Central memory CD8-positive, alpha-beta T cell (primary cell): Measurements from ENCODE around the gene ATXN1.

ENCODE experiments used
- ATAC-seq: fragments of 150-1000 bp; cut with Tn5 transposase; replicated peaks from 2 replicates; pipeline ENCODE4 v1.10.0; 2022; ENCODE audit warnings: mild to moderate bottlenecking, moderate FRiP score, moderate number of reproducible peaks; ENCODE audit not compliant: poor library complexity, severe bottlenecking; ENCODE audit errors: extremely low read depth
- DNase-seq, 2 donors: peaks; one replicate each; pipeline ENCODE4 v3.0.0; 2021; ENCODE audit warnings: low spot score in 2 of 2
- H3K27ac Mint-ChIP-seq: one replicate; pipeline ENCODE4 v1.8.0; 2022; ENCODE audit warnings: low read depth, mild to moderate bottlenecking, moderate library complexity, mixed read lengths
- H3K27me3 Mint-ChIP-seq: one replicate; pipeline ENCODE4 v1.8.0; 2022; ENCODE audit warnings: mixed read lengths
- H3K36me3 Mint-ChIP-seq: one replicate; pipeline ENCODE4 v1.8.0; 2022; ENCODE audit warnings: mild to moderate bottlenecking, moderate library complexity, mixed read lengths; ENCODE audit not compliant: insufficient read depth
- H3K4me1 Mint-ChIP-seq: one replicate; pipeline ENCODE4 v1.8.0; 2022; ENCODE audit warnings: mixed read lengths
- H3K4me3 Mint-ChIP-seq: one replicate; pipeline ENCODE4 v1.8.0; 2022; ENCODE audit warnings: mild to moderate bottlenecking, moderate library complexity, mixed read lengths
- H3K9me3 Mint-ChIP-seq: one replicate; pipeline ENCODE4 v1.8.0; 2022; ENCODE audit warnings: mixed read lengths

ATXN1 gene

DNA sequence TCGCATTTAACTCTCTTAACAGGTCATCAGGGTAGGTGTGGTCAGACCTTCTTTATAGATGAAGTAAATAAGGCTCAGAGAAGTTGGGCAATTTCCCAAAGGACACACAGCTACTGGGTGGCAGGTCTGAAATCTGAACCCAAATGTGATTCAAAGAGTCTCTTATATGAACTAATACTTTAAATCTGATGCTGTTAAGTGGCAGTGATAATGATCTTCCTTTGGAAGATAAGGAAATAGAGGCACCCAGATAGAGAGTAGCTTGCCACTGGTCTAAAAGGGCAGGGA is 285.8 kb downstream of the ATXN1 start:
- no peaks in the 10 kb centered on the region for H3K27me3 Mint-ChIP-seq
- H3K9me3 Mint-ChIP-seq: no peaks in the 10 kb centered on the region
- peaks cover 57% of the 10 kb centered on the region for H3K4me1 Mint-ChIP-seq
- H3K27ac Mint-ChIP-seq: no peak overlapping the region
- H3K4me3 Mint-ChIP-seq: no peak overlapping the region
- H3K36me3 Mint-ChIP-seq: peaks cover 31% of the 10 kb centered on the region
- ATAC-seq: no peak
- no peak for DNase-seq

DNA sequence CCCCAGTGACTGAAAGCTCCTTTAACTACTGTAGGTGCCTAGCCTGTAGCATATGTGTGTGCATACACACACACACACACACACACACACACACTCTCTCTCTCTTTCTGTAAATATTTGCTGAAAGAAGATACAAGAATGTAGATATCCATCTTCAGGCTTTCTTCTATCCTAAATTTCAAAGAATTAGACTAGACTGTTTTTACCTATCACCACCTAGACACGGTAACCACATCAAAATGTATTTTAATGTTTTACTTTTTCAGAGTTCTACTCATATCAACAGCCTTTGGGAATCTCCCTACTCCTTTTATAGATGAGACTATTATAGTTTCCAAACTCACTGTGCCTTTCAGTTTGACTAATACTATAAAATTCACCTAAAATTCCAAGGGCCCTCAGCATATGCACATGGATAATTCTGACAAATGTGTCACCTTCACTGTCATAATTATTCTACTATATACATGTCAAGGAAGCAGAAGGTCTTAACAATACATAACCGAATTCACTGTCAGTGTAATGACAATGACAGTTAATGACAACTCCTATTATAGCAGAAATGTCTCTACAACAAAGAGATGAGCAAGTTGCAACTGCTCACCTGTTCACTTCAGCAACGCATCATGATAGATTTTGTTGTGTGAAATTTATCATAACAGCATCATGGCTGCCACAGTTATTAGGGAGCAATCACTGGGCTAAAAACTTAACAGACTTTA is 286.3 kb downstream of the ATXN1 start:
- peaks cover 53% of the 10 kb centered on the region for H3K4me1 Mint-ChIP-seq
- H3K36me3 Mint-ChIP-seq: peaks cover 26% of the 10 kb centered on the region
- peak; percentile 33 for ATAC-seq
- no peaks in the 10 kb centered on the region for H3K9me3 Mint-ChIP-seq
- H3K4me3 Mint-ChIP-seq: no peak overlapping the region
- H3K27me3 Mint-ChIP-seq: no peaks in the 10 kb centered on the region
- H3K27ac Mint-ChIP-seq: peak overlapping the region; percentile 74
- DNase-seq: no peak

DNA sequence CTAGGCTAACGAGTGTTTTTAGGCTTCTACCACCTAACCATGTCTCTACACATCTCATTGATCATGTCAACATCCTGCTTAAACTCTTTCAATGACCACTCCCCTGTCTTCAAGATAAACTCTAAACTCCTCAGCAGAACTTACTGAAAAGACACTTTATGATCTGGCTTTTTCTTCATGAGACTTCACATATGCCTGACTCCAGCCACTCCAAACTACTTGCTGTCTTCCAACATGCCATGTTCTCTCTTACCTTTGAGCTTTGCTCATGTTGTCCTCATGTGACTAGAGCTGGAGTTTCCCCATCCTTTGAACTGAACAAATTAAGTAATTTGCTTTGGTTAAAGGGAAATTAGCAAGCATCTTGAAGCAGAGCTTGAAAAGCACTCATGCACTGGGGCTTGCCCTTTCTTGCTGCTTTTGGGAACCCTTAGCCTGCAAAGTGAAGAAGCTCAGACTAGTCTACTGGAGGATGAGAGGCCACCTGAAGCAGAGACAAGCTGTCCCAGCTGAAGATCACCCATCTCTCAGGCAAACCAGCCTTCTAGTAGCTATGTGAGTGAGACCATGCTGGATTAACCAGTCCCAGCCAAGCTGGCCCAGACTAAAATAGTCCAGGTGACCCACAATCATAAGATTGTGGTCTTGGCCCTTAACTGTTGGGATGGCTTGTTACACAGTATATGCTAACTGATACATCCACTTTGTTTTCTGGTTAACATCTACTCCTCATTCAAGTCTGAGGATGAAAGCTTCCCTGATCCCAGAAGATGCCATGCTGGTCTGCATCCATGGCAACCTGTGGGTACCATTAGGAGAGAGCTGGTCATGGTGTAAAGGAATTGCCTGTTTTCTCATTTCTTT is 287.1 kb downstream of the ATXN1 start:
- peak overlapping the region; percentile 12 for H3K4me3 Mint-ChIP-seq
- H3K27ac Mint-ChIP-seq: peak overlapping the region; percentile 74
- no peak for DNase-seq
- no peaks in the 10 kb centered on the region for H3K9me3 Mint-ChIP-seq
- peaks cover 57% of the 10 kb centered on the region for H3K4me1 Mint-ChIP-seq
- H3K27me3 Mint-ChIP-seq: no peaks in the 10 kb centered on the region
- ATAC-seq: peak; percentile 35
- H3K36me3 Mint-ChIP-seq: peaks cover 23% of the 10 kb centered on the region

DNA sequence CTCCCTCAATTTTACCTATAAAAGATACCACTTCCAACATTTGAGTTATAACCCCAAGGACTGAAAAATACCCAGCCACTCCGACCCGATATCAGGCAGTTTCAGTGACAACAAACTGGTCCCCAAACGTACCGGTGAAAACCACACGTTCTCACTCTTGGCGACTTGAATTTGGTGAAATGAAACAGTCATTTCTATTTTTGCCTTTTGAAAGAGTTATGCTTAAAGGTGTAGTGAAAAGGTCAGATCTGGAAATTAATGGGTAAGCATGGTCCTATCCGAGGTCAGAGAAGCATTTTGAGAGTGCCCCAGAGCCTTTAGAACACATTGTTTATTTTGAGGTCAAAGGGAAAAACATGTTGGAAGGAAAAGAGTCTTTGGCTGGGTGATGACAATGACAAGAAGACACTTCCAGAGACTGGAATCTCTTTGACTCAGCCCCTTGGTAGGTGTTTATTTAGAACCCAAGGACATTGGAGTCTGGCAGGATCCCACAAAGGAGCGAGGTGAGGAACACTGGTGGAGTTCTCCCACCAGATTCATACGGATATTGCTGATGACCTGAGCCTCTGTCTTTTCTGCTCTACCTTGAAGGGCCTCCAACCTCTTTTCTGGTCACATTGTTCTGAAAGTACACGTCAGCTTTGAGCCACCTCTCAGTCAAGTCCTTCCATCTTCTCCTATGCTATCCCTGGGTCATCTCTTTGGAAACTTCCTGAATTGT is 287.9 kb downstream of the ATXN1 start:
- H3K9me3 Mint-ChIP-seq: no peaks in the 10 kb centered on the region
- peak overlapping the region; percentile 74 for H3K27ac Mint-ChIP-seq
- H3K27me3 Mint-ChIP-seq: no peaks in the 10 kb centered on the region
- peaks cover 23% of the 10 kb centered on the region for H3K36me3 Mint-ChIP-seq
- H3K4me3 Mint-ChIP-seq: peak overlapping the region; percentile 12
- ATAC-seq (peak; percentile 38), DNase-seq (no peak)
- peaks cover 61% of the 10 kb centered on the region for H3K4me1 Mint-ChIP-seq

DNA sequence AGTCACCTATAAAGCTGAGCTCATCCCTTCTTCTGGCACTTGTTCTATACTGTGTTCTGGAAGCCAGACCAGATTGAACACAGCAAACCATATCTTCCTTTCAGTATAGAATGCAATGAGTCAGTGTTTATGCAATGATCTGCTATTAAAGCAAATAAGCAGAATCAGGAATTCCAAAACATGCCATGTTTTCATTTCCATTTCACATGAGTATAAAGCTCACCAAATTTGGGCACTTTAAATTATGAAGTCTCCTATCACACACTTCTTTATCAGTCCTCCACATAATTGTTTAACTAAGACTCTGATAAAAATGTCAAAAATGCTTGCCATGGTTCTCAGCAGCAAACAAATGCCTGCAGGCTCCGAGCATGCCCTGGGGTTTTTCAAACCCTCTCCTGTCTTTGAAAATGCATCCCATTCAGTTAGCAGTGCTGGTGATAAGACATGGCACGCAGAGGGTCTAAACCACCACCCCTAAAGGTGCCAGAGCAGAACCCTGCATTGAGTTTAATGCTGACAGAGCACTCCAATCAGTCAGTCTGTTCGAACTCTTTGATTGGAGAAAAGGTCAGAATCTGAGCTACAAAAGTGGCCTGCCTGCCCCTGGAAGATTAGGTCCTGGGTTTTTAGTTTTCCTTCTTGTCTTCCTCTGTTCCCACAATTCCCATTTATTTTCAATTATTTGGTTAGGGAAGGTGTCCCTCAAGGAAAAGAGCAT is 288.8 kb downstream of the ATXN1 start:
- Mint-ChIP-seq H3K36me3 (peaks cover 23% of the 10 kb centered on the region), H3K9me3 (no peaks in the 10 kb centered on the region), H3K27ac (peak overlapping the region; percentile 74), H3K4me1 (peaks cover 61% of the 10 kb centered on the region), H3K4me3 (peak overlapping the region; percentile 12), H3K27me3 (no peaks in the 10 kb centered on the region)
- no peak for ATAC-seq
- no peak for DNase-seq

DNA sequence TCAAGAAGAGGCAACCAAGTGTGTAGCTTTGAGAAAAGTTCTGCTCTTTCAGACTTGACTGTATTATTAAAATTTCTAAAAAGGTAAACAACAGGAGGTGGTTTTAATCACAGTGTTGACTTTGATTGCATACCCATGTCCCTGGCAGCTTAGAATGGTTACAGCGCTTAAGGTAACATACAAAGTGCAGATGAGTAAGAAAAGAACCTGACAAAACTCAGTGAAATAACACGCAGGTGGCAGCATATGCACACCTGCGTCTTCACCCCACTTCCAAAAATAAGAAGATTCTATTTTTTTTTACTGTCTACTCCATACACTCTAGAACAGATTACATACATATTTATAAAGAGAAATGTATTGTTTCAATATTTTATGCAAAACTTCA is 289.4 kb downstream of the ATXN1 start:
- H3K4me1 Mint-ChIP-seq: peaks cover 58% of the 10 kb centered on the region
- no peak overlapping the region for H3K4me3 Mint-ChIP-seq
- DNase-seq (no peak), ATAC-seq (no peak)
- peaks cover 21% of the 10 kb centered on the region for H3K36me3 Mint-ChIP-seq
- H3K9me3 Mint-ChIP-seq: no peaks in the 10 kb centered on the region
- no peaks in the 10 kb centered on the region for H3K27me3 Mint-ChIP-seq
- peak overlapping the region; percentile 74 for H3K27ac Mint-ChIP-seq

DNA sequence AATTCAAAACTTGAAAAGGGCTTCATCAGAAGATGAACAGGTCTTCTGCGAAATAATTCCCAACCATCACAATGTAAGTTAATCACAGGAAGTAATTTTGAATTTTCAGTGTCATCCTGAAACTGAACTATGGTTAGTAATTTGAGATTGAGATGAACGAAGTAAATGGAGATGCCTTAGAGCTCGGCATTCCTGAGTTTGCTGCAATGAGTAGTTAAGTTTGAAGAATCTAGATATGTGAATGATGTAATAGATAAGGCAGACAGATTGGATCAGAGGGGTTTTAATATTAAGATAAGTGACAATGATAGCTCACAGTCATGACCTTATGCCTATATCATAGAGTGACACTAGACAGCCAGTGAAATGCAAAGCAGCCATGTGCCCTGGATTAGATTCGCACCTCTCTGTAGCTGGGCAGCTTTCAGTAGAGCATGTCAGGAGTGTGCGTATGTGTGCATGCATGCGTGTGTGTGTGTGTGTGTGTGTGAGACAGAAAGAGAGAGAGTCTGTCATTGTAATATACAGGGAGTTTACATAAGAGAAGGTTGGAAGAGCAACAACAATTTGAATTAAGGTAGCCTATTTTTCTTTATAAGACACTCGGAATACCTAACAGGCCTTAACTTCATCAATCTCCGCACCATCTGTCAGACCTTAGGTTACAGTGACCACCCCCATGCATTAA is 289.9 kb downstream of the ATXN1 start:
- peaks cover 20% of the 10 kb centered on the region for H3K36me3 Mint-ChIP-seq
- H3K9me3 Mint-ChIP-seq: no peaks in the 10 kb centered on the region
- ATAC-seq (peak; percentile 44), DNase-seq (peak in 1 of 2 donors; percentile 21)
- peak overlapping the region; percentile 74 for H3K27ac Mint-ChIP-seq
- H3K4me3 Mint-ChIP-seq: no peak overlapping the region
- H3K27me3 Mint-ChIP-seq: no peaks in the 10 kb centered on the region
- H3K4me1 Mint-ChIP-seq: peaks cover 55% of the 10 kb centered on the region

DNA sequence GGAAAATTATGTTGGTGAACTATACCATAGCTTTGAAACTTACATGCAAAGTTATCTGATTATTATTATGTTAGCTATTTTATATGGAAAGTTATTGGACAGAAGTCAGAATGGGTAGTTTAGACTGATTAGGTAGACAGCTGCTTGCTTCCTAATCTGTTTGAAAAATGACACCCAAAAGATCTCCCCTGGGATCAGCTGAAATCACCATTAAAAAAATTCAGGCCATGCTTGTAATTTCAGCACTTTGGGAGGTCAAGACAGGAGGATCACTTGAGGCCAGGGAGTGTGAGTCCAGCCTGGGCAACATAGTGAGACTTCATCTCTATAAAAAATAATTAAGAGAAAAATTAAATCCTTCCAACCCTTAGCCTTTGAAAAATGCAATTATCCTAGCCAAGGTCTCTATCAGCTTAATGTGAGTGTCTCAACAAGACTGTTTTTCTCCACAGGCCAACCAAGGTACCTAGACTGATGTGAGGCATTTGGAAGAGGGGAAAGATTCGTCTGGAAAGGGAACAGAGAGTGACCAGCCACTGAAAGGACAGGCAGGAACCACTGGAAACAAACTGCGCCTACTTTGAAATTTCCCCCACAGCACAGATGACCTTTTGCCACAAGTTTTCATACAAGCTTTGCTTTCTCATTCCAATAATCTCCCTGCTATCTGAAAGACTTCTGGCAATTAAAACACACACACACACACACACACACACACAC is 290.6 kb downstream of the ATXN1 start:
- no peak overlapping the region for H3K4me3 Mint-ChIP-seq
- H3K36me3 Mint-ChIP-seq: peaks cover 17% of the 10 kb centered on the region
- H3K9me3 Mint-ChIP-seq: no peaks in the 10 kb centered on the region
- DNase-seq: no peak
- H3K4me1 Mint-ChIP-seq: peaks cover 57% of the 10 kb centered on the region
- peak overlapping the region; percentile 74 for H3K27ac Mint-ChIP-seq
- H3K27me3 Mint-ChIP-seq: no peaks in the 10 kb centered on the region
- ATAC-seq: no peak

DNA sequence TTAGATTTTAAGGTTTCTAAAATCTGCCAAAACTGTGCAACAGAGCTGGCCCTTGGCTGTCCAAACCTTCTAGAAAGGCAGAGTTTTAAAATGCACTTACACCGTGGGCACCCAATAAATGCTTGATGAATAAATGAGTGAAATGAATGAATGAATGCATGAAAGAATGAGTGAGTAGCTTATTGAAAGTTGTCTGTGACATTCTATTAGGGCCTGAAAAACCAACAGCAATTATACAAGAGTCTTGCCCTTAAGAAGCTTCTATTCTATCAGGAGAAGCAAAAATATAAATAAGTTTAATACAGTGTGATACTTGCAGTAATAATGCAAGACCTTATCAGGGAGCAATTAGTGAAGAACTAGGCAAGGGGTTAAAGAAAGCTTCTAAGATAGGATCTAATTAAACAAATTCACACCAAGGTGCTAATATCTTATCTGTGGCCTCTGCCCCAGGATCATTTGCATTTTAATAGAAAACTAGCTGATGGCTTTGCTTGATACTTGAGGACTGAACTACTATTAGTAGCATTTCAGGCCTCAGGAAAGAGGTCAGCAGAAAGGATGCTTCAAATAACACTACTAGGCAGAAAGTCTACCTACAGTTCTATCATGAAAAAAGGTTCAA is 292.2 kb downstream of the ATXN1 start:
- peaks cover 62% of the 10 kb centered on the region for H3K4me1 Mint-ChIP-seq
- peaks cover 18% of the 10 kb centered on the region for H3K36me3 Mint-ChIP-seq

DNA sequence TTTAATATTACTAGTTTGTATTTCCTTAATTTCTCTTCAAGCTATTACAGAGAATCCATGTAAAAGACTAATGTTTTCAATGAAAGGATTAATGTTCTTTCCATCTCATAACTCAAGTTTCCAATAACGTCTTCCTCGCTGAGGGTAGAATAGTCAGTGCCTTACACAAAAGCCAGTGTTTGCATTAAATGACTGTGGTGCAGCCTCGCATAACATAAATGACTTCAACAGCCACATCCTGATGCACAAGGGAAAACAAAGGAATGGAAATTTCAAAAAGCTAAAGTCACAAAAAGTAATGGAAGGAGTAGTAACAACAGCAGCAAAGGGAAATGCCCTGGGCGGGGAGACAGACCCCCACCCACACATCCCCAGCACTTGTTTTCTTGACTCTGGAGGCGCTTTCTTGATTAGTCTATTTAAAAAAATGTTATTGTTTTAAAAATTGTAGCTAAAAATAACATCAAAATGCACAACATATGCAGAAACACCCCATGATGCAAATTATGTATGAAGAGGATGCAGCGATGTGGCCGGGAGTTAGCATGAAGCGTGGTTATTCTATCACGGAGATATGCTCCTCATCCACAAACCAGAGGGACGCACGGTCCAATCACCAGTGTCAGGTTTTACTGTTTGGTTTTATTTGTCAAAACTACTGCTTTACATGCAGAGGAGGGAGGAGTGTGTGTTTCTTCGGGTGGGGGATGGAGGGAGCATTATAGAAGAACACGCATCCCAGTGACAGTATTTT is 294.3 kb downstream of the ATXN1 start:
- DNase-seq (no peak), ATAC-seq (no peak)
- H3K4me3 Mint-ChIP-seq: no peak overlapping the region
- H3K9me3 Mint-ChIP-seq: no peaks in the 10 kb centered on the region
- H3K36me3 Mint-ChIP-seq: peaks cover 14% of the 10 kb centered on the region
- peaks cover 63% of the 10 kb centered on the region for H3K4me1 Mint-ChIP-seq
- no peak overlapping the region for H3K27ac Mint-ChIP-seq
- H3K27me3 Mint-ChIP-seq: no peaks in the 10 kb centered on the region

More for the DNA sequence above, 292.2 kb downstream of the ATXN1 start:
- ATAC-seq (no peak), DNase-seq (no peak)
- H3K27ac Mint-ChIP-seq: peak overlapping the region; percentile 38
- no peaks in the 10 kb centered on the region for H3K27me3 Mint-ChIP-seq
- no peak overlapping the region for H3K4me3 Mint-ChIP-seq
- H3K9me3 Mint-ChIP-seq: no peaks in the 10 kb centered on the region

DNA sequence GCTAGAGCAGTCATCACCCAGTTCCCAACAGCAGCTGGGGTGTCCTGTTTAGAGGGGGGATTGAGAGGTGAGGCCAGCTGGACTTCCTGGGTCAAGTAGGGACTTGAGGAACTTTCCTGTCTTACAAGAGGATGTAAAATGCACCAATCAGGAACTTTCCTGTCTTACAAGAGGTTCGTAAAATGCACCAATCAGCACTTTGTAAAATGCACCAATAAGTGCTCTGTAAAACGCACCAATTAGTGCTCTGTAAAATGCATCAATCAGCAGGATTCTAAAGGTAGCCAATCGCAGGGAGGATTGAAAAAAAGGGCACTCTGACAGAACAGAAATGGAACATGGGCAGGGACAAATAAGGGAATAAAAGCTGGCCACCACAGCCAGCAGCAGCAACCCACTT is 297.2 kb downstream of the ATXN1 start:
- no peak overlapping the region for H3K27ac Mint-ChIP-seq
- no peak overlapping the region for H3K4me3 Mint-ChIP-seq
- peaks cover 7% of the 10 kb centered on the region for H3K36me3 Mint-ChIP-seq
- H3K27me3 Mint-ChIP-seq: no peaks in the 10 kb centered on the region
- DNase-seq (no peak), ATAC-seq (no peak)
- no peaks in the 10 kb centered on the region for H3K9me3 Mint-ChIP-seq
- H3K4me1 Mint-ChIP-seq: peaks cover 65% of the 10 kb centered on the region
